Mucosa of gallbladder (tissue), 1 donor: ENCODE results near the gene PDE4DIP. TPM values are rescaled to one million over a fixed set of nuclear protein-coding genes. Genes with fewer than 3 reads are reported as not detected.
"Not testable (repeated sequence)": the region's sequence is repeated elsewhere in the genome, so short reads cannot be mapped to it uniquely, and the experiment has no call there.

Experiments
- DNase-seq: peaks from one replicate; pipeline ENCODE4 v3.0.0-alpha.2; 2020; ENCODE audit warnings: low spot score
- total RNA-seq: library from RNA; stranded (reverse); gene quantifications from one replicate; pipeline ENCODE4 v1.2.1, GENCODE V29; 2021
- donor health status: DM: no; HTN: no; CAD: no.

PDE4DIP gene
- total RNA-seq, 1 donor from 2014 or later = 78.2 TPM

- not testable (repeated sequence) for DNase-seq
Observed at GRCh38 chr1:148874408-148875388, 30.5 kb downstream of the PDE4DIP start.

DNA sequence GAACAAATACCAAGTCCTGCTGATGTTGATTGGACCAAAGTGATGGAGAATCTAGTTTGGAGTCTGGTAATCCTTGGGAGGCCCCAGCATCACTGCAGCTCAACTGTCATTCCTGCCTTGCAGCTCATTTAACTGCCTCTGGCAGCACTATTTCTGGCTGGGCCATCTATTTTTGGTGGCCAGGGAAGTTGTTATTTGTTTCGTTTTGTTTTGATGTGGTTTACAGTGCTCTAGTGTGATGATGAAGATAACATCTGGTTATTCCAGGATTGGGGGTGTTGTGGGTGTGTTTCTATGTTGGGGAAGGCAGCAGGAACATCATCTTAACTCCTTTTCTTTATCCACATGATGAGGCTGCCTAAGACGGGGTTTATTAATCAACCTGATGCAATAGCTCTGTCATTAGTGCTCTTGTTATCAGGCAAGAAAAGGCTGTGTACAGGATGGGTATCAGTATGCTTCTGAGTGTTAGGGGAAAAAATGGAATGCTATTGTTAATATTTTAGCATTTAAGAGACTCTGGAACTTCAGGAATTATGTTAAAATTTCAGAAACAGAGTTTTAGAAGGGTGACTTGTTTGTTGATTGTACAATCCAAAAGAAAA, 35.7 kb downstream of the PDE4DIP start:
- not testable (repeated sequence) for DNase-seq

DNA sequence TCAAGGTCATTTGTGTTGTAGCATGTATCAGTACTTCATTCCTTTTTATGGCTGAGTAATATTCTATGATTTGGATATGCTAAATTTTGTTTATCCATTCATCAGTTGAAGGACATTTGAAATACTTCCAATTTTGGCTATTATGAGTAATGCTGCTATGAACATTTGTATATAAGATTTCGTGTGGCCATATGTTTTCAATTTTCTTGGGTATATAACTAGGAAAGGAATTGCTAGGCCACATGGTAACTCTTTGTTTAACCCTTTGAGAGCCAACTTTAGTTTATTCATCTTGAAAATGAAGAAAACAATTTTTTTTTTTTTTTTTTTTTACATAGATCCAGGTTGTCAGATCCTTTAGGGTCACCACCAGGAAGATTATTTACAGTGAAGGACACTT, 37.0 kb downstream of the PDE4DIP start:
- DNase-seq = not testable (repeated sequence)

DNA sequence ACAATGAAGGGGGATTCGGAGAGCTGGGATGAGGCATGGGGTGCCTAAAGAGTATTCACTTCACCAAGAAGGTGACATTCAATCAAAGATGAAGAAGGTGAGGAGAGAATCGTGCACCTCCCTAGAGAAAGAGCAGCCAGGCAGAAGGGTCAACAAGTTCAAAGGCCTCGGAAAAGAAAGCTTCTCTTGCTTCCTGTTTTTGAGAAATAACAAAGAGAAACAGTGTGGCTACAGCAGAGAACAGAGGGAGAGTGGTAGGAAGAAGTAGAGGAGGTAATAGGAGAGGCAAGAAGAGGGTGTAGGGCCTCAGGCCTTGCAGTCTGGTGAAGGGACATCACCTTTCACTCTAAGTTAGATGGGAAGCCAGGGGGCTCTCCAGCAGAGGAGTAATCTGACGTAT, 41.0 kb downstream of the PDE4DIP start:
- not testable (repeated sequence) for DNase-seq

DNA sequence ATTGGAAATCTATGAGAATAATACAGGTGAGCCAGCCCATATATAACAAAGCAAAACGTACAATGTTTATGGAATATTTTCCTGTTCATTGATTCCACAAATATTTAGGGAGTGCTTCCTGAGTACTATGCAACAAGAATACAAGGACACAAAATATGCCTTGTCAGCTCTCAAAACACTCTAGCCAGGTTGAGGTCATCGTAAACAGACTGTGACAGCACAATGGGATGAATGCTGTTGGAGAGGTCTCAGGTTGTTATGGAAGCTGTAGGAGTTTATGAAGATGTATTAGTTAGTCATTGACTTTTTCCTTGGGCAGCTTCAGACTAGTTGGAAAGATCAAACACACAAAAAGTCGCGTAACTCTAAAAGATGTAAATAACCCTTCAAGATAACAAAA, 42.1 kb downstream of the PDE4DIP start:
- not testable (repeated sequence) for DNase-seq

DNA sequence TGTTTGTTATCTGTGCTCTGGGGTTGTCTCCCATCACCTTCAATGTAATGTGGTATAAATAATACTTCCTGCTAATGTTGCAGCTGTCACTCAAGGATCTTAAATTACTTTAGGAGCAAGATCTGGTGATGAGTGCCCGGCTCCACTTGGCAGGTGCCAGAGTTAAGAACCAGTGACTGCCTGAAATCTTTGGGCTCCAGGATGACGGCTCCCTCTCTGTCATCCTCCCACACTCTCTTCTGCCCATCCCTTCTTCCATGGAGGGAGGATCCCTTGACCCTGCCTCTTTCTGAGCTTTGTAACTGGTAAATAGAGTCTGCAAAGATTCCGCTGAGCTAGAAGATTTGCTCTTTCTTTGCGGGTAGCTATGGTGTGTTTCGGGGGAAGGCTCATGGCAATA, 44.4 kb downstream of the PDE4DIP start:
- DNase-seq = not testable (repeated sequence)

- not testable (repeated sequence) for DNase-seq
Observed at GRCh38 chr1:148889267-148890074, 45.2 kb downstream of the PDE4DIP start.

DNA sequence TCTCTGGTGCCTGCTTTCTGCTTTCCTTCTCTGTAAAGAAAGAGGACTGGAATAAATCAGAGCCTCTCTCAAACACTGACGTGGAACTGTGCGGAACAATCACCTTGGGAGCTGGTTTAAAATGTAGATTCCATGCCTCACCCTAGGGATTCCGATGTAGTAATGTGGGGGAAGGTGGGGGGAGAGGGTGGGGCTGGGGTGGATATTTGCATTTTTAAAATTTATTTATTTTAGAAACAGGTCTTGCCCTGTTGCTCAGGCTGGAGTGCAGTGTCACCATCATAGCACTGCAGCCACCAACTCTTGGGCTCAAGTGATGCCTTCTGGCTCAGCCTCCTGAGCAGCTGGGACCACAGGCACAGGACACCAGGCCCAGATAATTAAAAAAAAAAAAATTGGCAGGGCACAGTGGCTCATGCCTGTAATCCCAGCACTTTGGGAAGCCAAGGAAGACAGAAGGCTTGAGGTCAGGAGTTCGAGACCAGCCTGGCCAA, 45.9 kb downstream of the PDE4DIP start:
- not testable (repeated sequence) for DNase-seq

DNA sequence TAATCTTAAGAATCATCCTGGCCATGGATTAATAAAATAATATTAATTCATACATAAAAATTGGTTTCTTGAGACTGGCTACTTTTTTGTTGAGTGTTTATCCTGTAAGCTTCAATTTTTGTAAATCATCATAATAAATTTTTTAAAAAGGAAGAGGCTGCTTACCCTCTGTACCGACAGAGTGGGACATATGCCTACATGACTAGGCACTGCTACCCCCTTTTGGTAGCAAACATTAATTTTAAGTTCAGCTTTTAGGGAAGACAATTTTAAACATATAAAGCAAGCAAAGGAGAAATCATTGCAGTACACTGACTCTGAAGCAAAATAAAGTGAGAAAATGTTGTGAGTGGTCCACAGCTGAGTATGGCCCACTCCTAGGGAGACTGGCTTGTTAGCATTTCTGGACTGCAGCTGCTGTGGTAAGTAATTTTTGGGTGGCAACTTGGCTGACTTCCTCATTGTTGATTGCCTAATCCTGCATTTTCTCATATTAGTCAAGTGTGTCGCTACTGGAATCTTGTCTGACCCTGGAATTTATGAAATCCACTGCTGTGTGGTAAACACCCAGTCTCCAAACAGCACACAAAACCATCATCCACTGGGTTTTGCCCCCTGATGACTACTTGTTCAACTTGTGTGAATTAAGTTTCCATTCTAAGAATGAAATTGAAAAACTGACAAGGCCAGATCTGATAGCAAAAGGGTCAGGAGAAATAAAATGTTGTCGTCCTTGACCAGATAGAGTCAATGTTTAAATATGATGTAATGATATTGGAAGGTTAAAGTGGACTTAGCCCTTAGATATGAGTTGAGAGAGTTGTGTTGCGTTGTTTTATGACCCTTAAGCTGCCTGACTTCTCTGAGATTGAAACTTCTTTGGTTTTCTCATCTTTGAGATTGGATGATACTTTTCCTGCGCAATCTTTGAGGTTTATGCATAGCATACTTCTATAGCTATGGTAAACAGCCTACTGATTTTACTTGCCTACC, 50.4 kb downstream of the PDE4DIP start:
- DNase-seq = not testable (repeated sequence)

DNA sequence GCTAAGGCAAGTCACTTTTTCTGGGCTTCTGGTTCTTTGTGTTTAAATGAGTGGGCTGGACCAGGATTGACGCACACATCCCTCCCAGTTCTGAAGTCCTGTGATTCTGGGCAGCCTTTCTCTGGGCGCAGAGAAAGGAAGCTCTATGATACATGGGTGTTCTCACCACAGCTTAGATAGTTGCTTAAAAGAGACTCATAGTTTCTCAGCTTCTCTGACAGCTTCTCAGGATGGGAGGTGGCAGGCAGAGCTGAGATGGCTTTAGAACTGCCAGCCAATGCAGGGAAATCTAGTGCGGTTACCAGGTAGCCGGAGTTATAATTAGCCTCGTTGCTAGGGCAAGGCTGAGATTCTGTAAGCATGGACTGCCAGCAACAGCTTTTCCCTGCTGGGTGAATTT, 55.8 kb downstream of the PDE4DIP start:
- DNase-seq = not testable (repeated sequence)

- DNase-seq = not testable (repeated sequence)
Observed at GRCh38 chr1:148900691-148901090, 56.5 kb downstream of the PDE4DIP start.

- DNase-seq = not testable (repeated sequence)
Observed at GRCh38 chr1:148901150-148901952, 57.1 kb downstream of the PDE4DIP start.

GRCh38 chr1:148901953-148902341, 57.7 kb downstream of the PDE4DIP start:
- DNase-seq = not testable (repeated sequence)

- DNase-seq = not testable (repeated sequence)
Observed at GRCh38 chr1:148909219-148909826, 65.1 kb downstream of the PDE4DIP start.

- not testable (repeated sequence) for DNase-seq
Observed at GRCh38 chr1:148911303-148911928, 67.2 kb downstream of the PDE4DIP start.

DNA sequence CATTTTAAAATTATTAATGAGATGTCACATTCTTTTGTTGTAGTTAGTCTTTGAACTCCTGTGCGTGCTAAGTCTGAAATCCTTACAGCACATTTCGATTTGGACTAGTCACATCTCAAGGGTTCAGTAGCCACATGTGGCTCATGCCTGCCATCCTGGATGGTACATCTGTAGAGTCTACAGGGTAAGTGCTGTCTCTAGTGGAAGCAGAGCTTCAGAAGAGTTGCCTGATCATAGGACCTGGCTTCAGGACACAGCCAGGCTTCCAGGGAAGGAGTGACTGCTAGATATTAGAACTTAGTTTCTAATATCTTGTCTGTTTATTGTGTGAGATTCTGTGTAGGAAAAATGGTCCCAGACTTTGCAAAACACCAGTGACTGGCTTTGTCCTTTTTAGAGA, 72.0 kb downstream of the PDE4DIP start:
- not testable (repeated sequence) for DNase-seq

GRCh38 chr1:148916695-148917348, 72.6 kb downstream of the PDE4DIP start:
- not testable (repeated sequence) for DNase-seq

DNA sequence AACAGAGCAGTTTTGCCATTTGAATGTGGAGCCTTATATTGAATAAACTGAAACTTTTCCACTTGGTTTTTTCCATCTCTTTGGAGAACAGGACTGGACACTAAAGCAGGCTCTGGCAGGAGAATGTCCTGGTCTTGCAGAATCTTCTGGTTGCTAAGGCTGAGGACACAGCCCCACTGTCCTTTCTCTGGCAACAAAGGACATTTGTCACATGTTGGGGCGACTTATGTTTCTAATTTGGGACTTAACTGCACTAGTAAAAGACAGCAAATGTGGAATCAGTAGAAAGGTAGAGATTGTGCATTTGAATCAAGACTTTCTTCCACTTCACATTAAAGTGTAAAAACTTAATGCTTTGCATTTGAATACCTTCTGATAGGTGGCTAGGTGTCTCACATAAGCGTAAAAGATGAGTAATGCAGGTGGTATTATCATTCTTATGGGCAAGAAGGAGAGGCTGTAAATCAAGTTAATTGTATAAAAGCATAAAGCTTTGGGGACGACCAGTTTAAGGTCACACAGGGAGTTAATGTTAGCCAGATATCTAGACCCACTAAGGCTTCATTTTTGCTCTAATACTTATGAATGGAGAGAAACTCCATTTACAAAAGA, 74.7 kb downstream of the PDE4DIP start:
- DNase-seq = not testable (repeated sequence)
